ENCODE data around the gene ZP3. TPM values are rescaled to one million over a fixed set of nuclear protein-coding genes. Genes with fewer than 3 reads are reported as not detected.

Gene ZP3
- total and polyA plus RNA-seq, 10 of the 15 experiments (the other 5 are each of a cell fraction or from before 2014, with no cell fraction given): 0.39 to 5.1 (median 2.5) TPM

DNA sequence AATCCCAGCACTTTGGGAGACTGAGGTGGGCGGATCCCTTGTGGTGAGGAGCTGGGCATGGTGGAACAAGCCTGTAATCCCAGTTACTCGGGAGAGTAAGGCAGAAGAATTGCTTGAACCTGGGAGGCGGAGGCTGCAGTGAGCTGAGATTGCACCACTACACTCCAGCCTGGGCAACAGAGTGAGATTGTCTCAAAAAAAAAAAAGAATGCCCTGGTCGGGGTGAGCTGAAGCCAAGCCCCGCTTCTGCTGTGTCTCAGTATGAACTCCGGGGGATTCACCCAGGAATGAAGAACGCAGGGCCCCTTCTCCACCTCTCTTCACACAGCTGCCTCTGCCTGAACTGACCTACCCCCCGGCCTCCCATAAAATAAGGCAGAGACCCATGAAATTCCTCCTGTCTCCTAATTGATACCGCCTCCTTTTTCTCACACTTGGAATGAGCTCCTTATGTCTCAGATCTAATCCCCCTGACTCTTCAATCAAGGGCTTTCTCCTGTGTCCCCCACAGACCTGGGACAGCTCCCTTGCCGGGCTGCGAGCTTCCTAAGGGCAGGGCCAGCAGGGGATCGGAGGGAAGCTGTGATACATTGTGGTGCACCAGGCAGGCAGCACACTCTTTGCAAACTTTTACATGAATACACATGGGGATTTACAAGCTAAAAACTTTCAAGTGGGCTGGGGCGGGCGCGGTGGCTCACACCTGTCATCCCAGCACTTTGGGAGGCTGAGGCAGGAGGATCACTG is 911 bp upstream of the ZP3 start:
- in situ Hi-C loops (cut with MboI): no loop called here
- WGBS (ENCODE audit: insufficient coverage, insufficient replicate concordance, low lambda C conversion rate, missing lambda C conversion rate): 57% methylated on average over 15 of the region's 15 CpGs
- ChIA-PET RAD21 (ENCODE audit: unreplicated experiment) (no interaction called here), CTCF (interaction anchor here (0.9 kb wide), 1 partner anchor 86 kb away, joined by 4 read pairs; the partner anchor contains the start of gene UPK3B), SMC1A (ENCODE audit: uncharacterized antibody, unreplicated experiment) (interaction anchor here (0.8 kb wide), 1 partner anchor 410 kb away, joined by 3 read pairs; no protein-coding TSS in a partner anchor), POLR2A (interaction anchor here (0.6 kb wide), 1 partner anchor 59 kb away, joined by 4 read pairs; no protein-coding TSS in a partner anchor)
- TF ChIP-seq MYB (IDR thresholded peaks at IDR 0.05; ENCODE audit: borderline replicate concordance, low read depth, low read length) (no peak), NFIC (IDR thresholded peaks at IDR 0.05; ENCODE audit: low read depth, low read length) (no peak), STAT3 (IDR thresholded peaks at IDR 0.05; ENCODE audit: low read depth, low read length) (no peak)
- TF ChIP-seq, protein P1, sequence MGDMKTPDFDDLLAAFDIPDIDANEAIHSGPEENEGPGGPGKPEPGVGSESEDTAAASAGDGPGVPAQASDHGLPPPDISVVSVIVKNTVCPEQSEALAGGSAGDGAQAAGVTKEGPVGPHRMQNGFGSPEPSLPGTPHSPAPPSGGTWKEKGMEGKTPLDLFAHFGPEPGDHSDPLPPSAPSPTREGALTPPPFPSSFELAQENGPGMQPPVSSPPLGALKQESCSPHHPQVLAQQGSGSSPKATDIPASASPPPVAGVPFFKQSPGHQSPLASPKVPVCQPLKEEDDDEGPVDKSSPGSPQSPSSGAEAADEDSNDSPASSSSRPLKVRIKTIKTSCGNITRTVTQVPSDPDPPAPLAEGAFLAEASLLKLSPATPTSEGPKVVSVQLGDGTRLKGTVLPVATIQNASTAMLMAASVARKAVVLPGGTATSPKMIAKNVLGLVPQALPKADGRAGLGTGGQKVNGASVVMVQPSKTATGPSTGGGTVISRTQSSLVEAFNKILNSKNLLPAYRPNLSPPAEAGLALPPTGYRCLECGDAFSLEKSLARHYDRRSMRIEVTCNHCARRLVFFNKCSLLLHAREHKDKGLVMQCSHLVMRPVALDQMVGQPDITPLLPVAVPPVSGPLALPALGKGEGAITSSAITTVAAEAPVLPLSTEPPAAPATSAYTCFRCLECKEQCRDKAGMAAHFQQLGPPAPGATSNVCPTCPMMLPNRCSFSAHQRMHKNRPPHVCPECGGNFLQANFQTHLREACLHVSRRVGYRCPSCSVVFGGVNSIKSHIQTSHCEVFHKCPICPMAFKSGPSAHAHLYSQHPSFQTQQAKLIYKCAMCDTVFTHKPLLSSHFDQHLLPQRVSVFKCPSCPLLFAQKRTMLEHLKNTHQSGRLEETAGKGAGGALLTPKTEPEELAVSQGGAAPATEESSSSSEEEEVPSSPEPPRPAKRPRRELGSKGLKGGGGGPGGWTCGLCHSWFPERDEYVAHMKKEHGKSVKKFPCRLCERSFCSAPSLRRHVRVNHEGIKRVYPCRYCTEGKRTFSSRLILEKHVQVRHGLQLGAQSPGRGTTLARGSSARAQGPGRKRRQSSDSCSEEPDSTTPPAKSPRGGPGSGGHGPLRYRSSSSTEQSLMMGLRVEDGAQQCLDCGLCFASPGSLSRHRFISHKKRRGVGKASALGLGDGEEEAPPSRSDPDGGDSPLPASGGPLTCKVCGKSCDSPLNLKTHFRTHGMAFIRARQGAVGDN (IDR thresholded peaks at IDR 0.05): no peak
- no peak overlapping the region for H3K27ac ChIP-seq (ENCODE audit: control insufficient read depth, insufficient read depth)
- DNase-seq (ENCODE audit: low read depth, low spot score) (no peak), ATAC-seq (no peak; the same call in none of the 3 replicates), FAIRE-seq (no peak)
- BruUV-seq (replicated peaks): no TSS peak
- no peak overlapping the region for H3K9ac ChIP-seq (ENCODE audit: control insufficient read depth, insufficient read depth, low read length)
- H3K4me1 ChIP-seq (ENCODE audit: control insufficient read depth, insufficient read depth, low read length): peaks cover 13% of the 10 kb centered on the region
- H3K79me2 ChIP-seq (ENCODE audit: control insufficient read depth, insufficient read depth, low read length): no peaks in the 10 kb centered on the region
- no peaks in the 10 kb centered on the region for H3K27me3 ChIP-seq (replicated peaks in 1 of 2; ENCODE audit: control insufficient read depth in 2 of 2, insufficient read depth in 2 of 2, low read length in 1 of 2)
- H3K36me3 ChIP-seq (ENCODE audit: control insufficient read depth in 2 of 2, insufficient read depth in 2 of 2, low read length in 1 of 2): no peaks in the 10 kb centered on the region
- H3K9me3 ChIP-seq (replicated peaks; ENCODE audit: control insufficient read depth, insufficient read depth, low read length): no peaks in the 10 kb centered on the region
- no peaks in the 10 kb centered on the region for H4K20me1 ChIP-seq (ENCODE audit: control insufficient read depth, insufficient read depth)
- intact Hi-C loops (cut with micrococcal nuclease; ENCODE audit: unreplicated experiment): no loop called here
- no peak overlapping the region for H2AFZ ChIP-seq (ENCODE audit: control insufficient read depth, low read depth, low read length)
- no peak overlapping the region for H3K4me3 ChIP-seq
- no peak overlapping the region for H3K4me2 ChIP-seq (ENCODE audit: control insufficient read depth, insufficient read depth)

Data from GM12878 (cell line).